ENCODE measurements around the gene GYS1.
A peak's percentile ranks its signal among the peaks of the same experiment; 100 is the strongest.
"Not testable (repeated sequence)": the region's sequence is repeated elsewhere in the genome, so short reads cannot be mapped to it uniquely, and the experiment has no call there.

The GYS1 gene

DNA sequence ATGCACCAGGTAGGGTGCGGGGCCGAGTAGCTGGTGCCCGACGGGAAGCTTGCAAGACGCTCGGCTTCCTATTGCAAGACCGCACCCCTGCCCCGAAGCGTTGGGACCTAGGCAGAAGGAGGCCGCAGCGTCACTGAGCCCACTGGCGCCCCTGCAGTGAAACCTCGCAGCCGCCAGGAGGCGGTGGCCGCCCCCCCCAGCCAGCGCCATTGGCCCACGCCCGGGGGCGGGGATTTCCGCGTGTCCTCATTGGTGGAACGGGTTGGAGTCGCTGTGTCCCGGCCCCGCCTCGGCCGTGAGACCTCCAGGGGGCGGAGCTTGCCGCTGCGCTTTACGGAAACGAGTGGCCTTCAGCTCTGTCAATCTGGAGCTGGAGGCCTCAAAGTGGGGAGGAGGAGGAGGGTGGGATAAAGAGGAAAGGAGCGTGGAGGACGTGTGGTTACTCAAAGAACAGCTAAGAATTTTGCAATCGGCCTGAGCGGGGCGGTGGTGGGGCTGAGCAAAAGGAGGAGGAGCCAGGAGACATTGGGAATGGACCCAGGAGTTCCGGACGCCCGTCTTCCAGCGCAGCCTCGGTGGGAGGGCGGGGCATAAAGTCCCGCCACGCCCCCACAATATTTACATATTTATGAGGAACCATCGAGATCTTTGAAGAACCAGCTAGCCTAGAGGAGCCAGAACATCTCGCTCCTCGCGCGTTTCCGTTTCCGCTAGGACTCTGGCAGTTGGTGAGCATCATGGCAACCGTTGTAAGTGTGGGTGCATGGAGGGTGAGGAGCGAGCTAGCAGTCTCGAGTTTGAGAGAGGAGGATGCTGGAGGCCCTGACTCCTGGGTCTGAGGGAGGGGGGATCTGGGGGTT, at the start of gene GYS1, which contains the start of gene RUVBL2:
Gene GYS1 (minus strand): TSS at position 135 of the 860 bp plus-strand sequence. CDS start 197 bp downstream, outside the sequence.
Gene RUVBL2 (plus strand): TSS at position 713 of the 860 bp plus-strand sequence. CDS start 25 bp downstream, at position 738.
- peak; percentile 100 for DNase-seq

DNA sequence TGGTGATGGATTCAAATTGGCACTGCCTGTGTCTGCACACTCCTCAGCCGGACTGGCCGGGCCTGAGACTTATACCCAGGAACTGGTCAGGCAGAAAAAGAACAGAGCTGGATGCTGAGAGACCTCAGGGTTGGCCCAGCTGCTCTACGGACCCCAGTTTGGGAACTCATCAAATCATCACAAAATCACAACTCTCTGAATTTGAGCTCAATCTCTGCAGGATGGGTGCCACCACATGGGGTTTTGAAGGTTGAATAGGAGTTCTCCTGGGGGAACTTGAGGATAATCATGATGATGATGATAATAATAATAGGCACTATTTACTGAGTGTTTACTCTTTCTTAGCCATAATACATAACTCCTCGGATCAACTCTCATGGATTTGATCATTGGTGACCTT, 49.6 kb upstream of the GYS1 start:
- not testable (repeated sequence) for DNase-seq

DNA sequence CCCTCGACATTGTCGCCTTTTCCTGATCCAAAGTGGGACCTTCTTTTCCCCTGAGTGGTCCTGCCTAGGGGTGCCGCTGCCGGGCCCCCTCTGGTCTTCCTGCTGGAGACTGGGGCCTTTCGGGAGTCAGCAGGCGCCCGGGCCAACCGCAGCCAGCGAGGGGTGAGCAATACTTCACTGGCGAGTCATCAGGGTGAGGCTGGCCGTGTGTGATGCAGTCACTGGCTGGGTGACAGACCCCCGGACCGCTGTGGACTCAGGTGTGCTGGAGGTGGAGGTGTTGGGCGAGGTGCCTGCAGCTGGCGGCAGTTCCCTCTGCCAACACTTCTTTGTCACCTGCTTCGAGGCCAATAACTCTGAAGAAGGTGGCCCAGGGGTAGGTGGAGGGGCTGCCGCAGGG, 49.1 kb upstream of the GYS1 start:
- DNase-seq: no peak

DNA sequence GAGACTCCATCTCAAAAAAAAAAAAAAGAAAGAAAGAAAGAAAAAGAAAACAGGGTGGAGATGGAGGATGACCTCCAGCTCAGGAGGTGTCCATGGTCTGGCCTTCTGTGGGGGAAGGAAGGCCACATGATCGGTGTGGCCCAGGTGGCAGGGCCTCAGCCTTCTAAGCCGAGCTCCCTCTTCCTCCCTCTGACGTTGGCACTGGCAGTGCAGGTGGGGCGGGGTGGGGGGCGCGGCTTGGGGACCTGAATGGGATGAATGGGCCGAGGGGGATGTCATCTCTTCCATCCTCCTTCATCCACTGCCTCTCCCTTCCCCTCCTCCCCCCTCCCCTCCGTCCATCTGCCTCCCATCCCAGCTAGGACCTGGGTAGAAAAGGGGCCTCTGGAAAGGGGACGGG, 46.6 kb upstream of the GYS1 start:
- DNase-seq: not testable (repeated sequence)

DNA sequence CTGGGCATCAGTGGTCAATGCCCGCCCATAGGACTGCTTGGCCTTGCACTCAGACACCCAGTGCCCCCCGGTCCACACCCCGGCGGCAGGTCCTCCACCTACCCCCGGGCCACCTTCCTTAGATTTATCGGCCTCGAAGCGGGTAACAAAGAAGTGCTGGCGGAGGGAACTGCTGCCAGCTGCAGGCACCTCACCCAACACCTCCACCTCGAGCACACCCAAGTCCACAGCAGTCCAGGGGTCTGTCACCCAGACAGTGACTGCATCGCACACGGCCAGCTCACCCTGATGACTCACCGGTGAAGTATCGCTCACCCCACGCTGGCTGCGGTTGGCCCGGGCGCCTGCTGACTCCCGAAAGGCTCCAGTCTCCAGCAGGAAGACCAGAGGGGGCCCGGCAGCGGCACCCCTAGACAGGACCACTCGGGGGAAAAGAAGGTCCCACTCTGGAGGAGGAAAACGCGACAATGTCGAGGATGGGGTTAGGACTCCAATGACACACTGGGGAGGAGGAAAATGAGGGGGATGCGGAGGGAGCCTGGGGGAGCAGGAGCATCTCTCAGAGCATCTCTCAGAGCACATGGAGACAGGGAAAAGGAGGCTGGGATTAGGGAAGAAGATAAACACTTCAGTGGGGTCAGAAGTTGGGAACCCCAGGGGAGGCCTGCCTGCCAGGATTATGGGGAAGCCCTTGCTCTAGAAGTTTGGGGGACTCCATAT, 45.6 kb upstream of the GYS1 start:
- not testable (repeated sequence) for DNase-seq

DNA sequence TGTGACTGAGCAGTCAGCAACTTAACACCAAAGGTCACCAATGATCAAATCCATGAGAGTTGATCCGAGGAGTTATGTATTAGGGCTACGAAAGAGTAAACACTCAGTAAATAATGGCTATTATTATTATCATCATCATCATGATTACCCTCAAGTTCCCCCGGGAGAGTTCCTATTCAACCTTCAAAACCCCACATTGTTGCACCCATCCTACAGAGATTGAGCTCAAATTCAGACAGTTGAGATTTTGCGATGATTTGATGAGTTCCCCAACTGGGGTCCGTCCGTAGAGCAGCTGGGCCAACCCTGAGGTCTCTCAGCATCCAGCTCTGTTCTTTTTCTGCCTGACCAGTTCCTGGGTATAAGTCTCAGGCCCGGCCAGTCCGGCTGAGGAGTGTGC, 45.0 kb upstream of the GYS1 start:
- DNase-seq: not testable (repeated sequence)

DNA sequence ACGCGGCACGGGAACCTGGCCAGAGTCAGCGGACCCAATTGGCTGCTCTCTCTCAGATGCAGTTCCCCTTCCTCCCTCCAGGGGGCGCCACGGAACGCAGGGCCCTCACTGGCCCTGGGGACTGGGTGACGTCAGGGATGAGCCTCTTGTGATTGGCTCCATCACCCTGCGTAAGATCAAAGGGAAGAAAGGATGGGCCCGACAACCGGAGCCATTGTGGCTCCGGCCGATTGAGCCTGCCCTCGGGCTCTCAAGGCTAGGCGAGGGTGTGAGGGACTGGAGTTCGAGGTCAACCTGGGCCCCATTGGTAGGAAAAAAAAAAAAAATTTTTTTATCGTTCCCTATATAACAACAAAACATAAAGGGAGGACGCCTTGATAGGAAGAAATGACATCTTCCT, 43.7 kb upstream of the GYS1 start, which contains the start of gene CGB1:
Gene CGB1 (minus strand): TSS at position 81 of the 400 bp plus-strand sequence. CDS start 184 bp downstream, outside the sequence.
- DNase-seq: peak; percentile 96 to 98

DNA sequence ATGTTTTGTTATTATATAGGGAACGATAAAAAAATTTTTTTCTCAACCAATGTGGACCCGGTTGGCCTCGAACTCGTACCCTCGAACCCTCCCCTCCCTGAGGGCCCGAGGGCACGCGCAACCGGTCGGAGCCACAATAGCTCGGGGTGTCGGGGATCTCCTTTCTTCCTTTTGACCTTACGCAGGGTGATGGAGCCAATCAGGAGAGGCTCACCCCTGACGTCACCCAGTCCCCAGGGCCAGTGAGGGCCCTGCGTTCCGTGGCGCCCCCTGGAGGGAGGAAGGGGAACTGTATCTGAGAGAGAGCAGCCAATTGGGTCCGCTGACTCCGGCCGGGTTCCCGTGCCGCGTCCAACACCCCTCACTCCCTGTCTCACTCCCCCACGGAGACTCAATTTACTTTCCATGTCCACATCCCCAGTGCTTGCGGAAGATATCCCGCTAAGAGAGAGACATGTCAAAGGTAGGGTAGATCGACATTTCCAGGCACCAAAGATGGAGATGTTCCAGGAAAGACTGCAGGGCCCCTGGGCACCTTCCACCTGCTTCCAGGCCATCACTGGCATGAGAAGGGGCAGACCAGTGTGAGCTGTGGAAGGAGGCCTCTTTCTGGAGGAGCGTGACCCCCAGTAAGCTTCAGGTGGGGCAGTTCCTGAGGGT, 38.7 kb upstream of the GYS1 start, which contains the start of gene CGB2:
Gene CGB2 (plus strand): TSS at position 249 of the 660 bp plus-strand sequence. CDS start 206 bp downstream, at position 455.
- DNase-seq: peak; percentile 93 to 94

DNA sequence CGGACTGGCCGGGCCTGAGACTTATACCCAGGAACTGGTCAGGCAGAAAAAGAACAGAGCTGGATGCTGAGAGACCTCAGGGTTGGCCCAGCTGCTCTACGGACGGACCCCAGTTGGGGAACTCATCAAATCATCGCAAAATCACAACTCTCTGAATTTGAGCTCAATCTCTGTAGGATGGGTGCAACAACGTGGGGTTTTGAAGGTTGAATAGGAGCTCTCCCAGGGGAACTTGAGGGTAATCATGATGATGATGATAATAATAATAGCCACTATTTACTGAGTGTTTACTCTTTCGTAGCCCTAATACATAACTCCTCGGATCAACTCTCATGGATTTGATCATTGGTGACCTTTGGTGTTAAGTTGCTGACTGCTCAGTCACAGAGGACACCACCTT, 37.2 kb upstream of the GYS1 start:
- not testable (repeated sequence) for DNase-seq

DNA sequence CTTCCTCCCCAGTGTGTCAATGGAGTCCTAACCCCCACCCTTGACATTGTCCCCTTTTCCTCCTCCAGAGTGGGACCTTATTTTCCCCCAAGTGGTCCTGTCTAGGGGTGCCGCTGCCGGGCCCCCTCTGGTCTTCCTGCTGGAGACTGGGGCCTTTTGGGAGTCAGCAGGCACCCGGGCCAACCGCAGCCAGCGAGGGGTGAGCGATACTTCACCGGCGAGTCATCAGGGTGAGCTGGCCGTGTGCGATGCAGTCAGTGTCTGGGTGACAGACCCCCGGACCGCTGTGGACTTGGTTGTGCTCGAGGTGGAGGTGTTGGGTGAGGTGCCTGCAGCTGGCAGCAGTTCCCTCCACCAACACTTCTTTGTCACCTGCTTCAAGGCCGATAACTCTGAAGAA, 36.6 kb upstream of the GYS1 start:
- not testable (repeated sequence) for DNase-seq

DNA sequence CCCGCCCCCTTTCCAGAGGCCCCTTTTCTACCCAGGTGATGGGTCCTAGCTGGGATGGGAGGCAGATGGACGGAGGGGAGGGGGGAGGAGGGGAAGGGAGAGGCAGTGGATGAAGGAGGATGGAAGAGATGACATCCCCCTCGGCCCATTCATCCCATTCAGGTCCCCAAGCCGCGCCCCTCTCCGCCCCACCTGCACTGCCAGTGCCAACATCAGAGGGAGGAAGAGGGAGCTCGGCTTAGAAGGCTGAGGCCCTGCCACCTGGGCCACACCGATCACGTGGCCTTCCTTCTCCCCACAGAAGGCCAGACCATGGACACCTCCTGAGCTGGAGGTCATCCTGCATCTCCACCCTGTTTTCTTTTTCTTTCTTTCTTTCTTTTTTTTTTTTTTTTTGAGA, 35.6 kb upstream of the GYS1 start:
- DNase-seq: not testable (repeated sequence)

DNA sequence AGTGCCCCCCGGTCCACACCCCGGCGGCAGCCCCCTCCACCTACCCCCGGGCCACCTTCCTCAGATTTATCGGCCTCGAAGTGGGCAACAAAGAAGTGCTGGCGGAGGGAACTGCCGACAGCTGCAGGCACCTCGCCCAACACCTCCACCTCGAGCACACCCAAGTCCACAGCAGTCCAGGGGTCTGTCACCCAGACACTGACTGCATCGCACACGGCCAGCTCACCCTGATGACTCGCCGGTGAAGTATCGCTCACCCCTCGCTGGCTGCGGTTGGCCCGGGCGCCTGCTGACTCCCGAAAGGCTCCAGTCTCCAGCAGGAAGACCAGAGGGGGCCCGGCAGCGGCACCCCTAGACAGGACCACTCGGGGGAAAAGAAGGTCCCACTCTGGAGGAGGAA, 32.5 kb upstream of the GYS1 start:
- DNase-seq: not testable (repeated sequence)

DNA sequence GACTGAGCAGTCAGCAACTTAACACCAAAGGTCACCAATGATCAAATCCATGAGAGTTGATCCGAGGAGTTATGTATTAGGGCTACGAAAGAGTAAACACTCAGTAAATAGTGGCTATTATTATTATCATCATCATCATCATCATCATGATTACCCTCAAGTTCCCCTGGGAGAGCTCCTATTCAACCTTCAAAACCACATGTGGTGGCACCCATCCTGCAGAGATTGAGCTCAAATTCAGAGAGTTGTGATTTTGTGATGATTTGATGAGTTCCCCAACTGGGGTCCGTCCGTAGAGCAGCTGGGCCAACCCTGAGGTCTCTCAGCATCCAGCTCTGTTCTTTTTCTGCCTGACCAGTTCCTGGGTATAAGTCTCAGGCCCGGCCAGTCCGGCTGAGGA, 32.0 kb upstream of the GYS1 start:
- DNase-seq: not testable (repeated sequence)

DNA sequence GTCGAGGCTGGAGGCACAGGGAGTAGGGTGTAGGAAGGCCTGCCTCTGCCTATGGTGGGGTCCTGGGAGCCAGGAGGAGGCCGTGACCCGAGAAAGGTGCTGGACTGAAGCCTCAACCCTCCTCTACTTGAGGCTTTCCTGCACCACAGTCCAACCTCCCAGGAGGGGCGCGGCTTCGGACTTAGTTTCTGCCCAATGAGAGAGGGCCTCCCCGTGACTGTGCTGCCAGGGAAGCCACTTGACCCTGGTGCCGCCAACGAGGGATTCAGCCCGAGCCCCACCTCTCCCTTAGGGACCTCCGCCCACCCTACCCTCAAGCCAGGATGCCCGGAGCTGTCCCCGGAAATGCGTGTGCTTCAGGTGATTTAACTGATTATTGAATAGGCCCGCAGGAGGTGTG, 31.1 kb upstream of the GYS1 start, which contains the start of gene CGB3:
Gene CGB3 (minus strand): TSS at position 101 of the 400 bp plus-strand sequence. CDS start 362 bp downstream, outside the sequence.
- DNase-seq: not testable (repeated sequence)

DNA sequence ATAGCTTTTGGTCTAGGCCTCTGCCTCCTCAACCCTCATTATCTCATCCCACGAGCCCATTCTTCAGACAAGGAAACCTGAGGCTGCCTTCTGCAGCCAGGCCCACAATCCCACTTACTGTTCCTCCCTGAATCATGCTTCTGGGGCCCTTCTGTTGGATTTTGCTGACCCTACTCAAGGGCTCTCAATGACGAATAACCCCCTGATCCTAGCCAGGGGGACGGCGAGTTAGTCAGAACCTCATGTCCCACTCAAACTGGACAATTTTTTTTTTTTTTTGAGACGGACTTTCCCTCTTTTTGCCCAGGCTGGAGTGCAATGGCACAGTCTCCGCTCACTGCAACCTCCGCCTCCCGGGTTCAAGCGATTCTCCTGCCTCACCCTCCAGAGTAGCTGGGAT, 29.0 kb upstream of the GYS1 start:
- DNase-seq: no peak

DNA sequence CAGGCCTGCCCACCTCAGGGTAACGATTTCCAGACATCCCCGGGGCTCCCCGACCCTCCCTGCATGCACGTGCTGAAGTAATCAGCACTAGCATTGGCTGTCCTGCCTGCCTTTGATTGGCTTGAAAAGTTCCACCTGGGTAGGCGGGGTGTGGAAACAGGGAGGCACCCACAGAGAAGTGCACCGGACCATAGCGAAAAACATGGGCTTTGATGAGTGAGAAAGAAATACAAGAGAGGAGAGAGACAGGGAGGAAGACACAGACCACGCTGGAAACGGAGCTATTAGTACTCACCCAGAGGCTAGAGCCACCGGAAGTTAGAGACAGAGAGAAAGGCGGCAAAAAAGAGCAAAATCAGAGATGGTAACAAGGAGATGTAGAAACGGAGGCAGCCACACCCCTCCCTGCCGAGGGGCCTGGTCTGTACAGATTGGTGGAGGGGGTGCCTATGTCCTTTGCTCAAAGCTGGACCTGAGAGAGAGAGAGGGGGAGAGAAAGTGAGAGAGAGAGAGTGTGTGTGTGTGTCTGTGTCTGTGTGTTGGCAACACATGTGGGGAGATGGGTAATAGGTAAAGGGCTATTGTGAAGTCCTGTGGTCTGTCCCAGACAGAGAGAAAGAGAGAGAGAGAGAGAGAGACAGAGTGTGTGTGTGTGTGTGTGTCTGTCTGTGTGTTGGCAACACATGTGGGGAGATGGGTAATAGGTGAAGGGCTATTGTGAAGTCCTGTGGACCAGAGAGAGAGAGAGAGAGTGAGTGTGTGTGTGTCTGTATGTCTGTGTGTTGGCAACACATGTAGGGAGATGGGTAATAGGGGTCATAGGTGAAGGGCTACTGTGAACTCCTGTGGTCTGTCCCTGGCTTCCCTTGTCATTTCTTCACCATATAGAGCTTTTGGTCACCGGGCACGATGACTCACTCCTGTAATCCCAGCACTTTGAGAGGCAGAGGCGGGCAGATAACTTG, 28.1 kb upstream of the GYS1 start:
- no peak for DNase-seq

DNA sequence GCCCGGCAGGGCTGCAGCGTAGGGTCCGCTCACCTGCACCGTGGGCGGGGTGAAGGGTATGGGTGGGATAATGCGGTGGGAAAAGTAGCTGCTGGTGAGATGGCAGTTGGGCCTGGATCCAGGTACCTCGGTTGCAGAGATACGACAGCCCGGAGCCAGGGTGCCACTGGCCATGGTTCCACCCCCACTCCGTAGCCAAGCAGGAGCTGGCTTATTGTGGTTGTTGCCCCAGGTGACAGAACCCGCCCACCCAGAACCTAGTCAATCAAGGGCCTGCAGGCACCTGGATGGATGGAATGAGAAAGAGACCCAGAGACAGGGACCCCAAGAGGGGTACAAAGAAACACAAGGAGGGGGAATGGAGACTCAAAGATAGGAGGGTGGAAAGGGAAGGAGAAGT, 27.2 kb upstream of the GYS1 start:
- DNase-seq: no peak

DNA sequence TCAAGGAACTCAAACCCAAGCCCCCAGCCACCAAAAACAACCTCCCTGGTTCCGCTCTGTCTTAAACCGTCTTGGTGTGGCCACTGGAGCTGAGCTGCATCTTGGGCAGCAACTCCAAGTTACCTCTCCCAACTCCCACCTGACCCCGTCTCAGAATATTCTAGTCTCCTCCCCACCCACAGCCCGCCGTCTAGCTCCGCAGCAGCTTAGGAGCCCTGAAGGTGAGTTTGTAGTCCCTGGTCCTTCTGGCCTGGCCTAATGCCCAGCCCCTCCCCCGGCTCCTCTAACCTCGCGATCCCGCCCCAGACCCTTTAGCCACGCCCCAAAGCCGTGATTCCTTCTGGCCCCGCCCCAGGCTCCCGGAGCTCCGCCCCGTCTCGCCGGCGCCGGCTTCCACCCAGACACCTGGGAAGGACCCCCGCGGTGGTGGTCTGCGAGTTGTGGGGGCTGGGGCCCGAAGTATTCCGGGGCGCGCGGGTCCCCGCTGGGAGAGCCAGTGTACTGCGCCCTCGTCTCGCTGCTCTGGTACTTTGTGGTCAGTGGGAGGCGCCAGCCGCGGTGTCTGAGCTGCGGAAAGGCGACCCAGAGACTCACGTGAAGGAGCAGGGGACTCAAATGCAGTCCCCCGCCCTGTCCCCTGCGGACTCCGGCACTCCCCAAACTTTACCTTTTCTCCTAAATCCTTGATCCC, 26.3 kb upstream of the GYS1 start:
- DNase-seq: peak; percentile 47 to 68

DNA sequence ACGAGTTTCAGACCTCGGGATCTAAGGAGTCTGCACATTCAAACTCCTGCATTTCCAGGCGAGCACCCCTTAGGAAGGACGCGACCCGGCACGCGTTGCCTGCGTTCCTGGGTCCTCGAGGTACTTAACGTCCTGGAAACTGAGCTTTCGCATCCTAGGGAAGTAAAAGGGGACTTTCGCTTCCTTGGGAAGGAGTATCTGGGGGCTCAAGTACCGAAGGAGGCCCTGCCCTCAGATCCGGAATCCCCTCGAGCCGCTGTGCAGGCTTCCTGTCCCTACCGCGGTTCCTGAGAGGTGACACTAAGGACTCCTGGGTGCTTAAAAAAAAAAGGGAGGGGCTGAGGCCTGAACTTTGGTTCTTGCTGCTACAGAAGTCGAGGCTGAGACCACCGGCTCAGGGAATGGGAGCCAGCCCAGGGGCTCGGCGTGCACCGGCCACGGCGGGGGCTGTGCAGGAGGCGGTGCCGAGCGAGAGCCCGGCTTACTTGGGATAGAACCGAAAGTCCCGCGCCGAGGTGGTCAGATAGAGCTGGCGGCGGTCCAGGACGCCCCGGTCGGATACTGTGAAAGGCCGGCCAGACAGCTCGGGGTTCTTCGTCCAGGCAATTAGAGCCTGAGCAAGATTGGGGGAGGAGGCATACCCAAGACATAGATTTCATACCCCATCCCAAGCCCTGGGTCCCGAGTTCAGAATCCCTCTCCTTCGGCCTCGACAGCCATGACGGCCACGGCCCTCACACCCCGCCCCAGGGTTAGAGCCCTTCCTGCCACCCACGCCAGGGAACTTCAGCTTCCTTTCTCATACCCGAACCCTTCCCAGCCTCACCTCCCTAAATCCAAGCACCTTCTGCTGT, 25.5 kb upstream of the GYS1 start:
- DNase-seq: not testable (repeated sequence)

All from NCI-H1930 (cell line).